ENCODE results near the gene ELFN1. TPM values are rescaled to one million over a fixed set of nuclear protein-coding genes. Genes with fewer than 3 reads are reported as not detected.
A peak's percentile ranks its signal among the peaks of the same experiment; 100 is the strongest.

Gene ELFN1
- total RNA-seq, 1 experiment from 2014 or later: 0.69 TPM

DNA sequence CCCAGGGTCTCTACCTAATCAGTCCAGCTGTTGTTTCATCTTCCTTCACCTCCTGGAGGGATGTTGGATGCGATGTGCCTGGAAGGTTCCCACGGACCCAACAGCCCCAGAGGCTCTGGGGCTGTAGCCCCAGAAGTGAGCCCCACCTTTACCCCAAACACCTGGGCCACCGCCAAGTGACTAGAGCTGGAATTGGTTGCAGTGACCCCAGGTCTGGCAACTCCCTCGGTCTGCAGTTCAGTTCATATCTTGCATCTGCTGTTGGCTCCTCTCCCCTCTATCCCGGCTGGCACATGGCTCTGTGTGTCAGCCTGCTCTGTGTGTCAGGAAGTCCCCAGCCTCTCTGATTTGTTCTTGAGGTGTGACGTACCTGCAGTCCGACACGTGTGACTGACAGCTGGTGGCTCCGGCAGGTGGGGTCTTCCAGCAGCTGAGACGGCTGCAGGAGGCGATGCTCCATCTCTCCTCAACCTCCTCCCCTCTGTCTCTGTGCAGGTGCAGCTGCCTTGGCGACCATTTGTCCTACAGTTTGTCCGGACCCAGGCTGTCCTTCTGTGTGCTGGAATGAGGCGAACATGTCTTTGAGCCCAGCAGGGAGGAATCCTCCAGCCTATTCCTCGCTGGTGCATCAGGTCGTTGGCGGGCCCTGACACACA lies 38.6 kb downstream of the ELFN1 start:
- H3K4me3 ChIP-seq (ENCODE audit: low read length): no peak overlapping the region
- BruUV-seq (replicated peaks): no TSS peak
- H3K9me2 ChIP-seq (replicated peaks; ENCODE audit: low read length): no peaks in the 10 kb centered on the region
- no peaks in the 10 kb centered on the region for H4K20me1 ChIP-seq (ENCODE audit: low read length)
- H3K4me1 ChIP-seq (ENCODE audit: insufficient read depth, low read length): no peaks in the 10 kb centered on the region; the same call in 1 of the 2 replicates
- H3K9me3 ChIP-seq (ENCODE audit: low read length): no peaks in the 10 kb centered on the region
- ChIA-PET CTCF (no interaction called here), POLR2A (ENCODE audit: unreplicated experiment) (no interaction called here)
- no peaks in the 10 kb centered on the region for H3F3A ChIP-seq (ENCODE audit: low read length, unreplicated experiment)
- DNase-seq (no peak), ATAC-seq (no peak)
- no peaks in the 10 kb centered on the region for H3K36me3 ChIP-seq (ENCODE audit: low read depth, low read length)
- no peak overlapping the region for H2AFZ ChIP-seq (ENCODE audit: low read length)
- H3K27ac ChIP-seq (ENCODE audit: low read length): no peak overlapping the region
- intact Hi-C loops (cut with micrococcal nuclease): no loop called here
- H3K9ac ChIP-seq (ENCODE audit: low read length): no peak overlapping the region
- peaks cover 5% of the 10 kb centered on the region for H3K27me3 ChIP-seq (ENCODE audit: low read length)
- TF ChIP-seq, protein P1, sequence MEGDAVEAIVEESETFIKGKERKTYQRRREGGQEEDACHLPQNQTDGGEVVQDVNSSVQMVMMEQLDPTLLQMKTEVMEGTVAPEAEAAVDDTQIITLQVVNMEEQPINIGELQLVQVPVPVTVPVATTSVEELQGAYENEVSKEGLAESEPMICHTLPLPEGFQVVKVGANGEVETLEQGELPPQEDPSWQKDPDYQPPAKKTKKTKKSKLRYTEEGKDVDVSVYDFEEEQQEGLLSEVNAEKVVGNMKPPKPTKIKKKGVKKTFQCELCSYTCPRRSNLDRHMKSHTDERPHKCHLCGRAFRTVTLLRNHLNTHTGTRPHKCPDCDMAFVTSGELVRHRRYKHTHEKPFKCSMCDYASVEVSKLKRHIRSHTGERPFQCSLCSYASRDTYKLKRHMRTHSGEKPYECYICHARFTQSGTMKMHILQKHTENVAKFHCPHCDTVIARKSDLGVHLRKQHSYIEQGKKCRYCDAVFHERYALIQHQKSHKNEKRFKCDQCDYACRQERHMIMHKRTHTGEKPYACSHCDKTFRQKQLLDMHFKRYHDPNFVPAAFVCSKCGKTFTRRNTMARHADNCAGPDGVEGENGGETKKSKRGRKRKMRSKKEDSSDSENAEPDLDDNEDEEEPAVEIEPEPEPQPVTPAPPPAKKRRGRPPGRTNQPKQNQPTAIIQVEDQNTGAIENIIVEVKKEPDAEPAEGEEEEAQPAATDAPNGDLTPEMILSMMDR (conservative IDR thresholded peaks at IDR 0.05; ENCODE audit: low read depth, low read length): no peak
- TF ChIP-seq EZH2phosphoT487 (IDR thresholded peaks at IDR 0.05; ENCODE audit: borderline replicate concordance, low read length) (no peak), EZH2 (IDR thresholded peaks at IDR 0.05; ENCODE audit: low read length, unreplicated experiment) (no peak)
- no peaks in the 10 kb centered on the region for H3K79me2 ChIP-seq (ENCODE audit: low read length)
- no peak overlapping the region for H3K4me2 ChIP-seq (ENCODE audit: low read length)

DNA sequence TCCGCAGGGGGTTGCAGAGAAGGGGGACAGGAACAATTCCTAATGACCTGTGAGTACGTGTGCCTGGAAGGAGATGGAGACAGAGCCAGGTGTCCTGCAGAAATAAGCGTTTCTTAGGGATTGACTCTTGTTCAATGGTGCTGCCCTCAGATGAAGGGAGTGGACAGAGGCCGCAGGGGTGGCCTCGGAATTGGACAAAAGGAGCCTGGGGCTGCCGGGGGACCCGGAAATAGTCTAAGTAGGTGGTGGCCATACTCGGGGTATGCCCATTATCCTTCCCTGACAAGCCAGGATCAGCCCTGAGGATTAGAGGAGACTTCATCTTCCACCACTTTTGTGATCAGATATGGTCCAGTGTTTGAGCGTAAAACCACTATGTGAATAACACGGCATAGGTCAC lies 39.2 kb downstream of the ELFN1 start:
- H3K27me3 ChIP-seq (ENCODE audit: low read length): peaks cover 5% of the 10 kb centered on the region; the same call in 1 of the 2 replicates
- no TSS peak for BruUV-seq (replicated peaks)
- H2AFZ ChIP-seq (ENCODE audit: low read length): no peak overlapping the region
- no peaks in the 10 kb centered on the region for H3F3A ChIP-seq (ENCODE audit: low read length, unreplicated experiment)
- H3K36me3 ChIP-seq (ENCODE audit: low read depth, low read length): no peaks in the 10 kb centered on the region
- H3K9ac ChIP-seq (ENCODE audit: low read length): no peak overlapping the region
- no peak overlapping the region for H3K4me2 ChIP-seq (ENCODE audit: low read length)
- no peaks in the 10 kb centered on the region for H4K20me1 ChIP-seq (ENCODE audit: low read length)
- no peaks in the 10 kb centered on the region for H3K79me2 ChIP-seq (ENCODE audit: low read length)
- ATAC-seq (no peak), DNase-seq (no peak)
- H3K4me1 ChIP-seq (ENCODE audit: insufficient read depth, low read length): peaks cover 5% of the 10 kb centered on the region; the same call in 1 of the 2 replicates
- intact Hi-C loops (cut with micrococcal nuclease): no loop called here
- H3K4me3 ChIP-seq (ENCODE audit: low read length): no peak overlapping the region
- TF ChIP-seq EZH2 (IDR thresholded peaks at IDR 0.05; ENCODE audit: low read length, unreplicated experiment) (no peak), EZH2phosphoT487 (IDR thresholded peaks at IDR 0.05; ENCODE audit: borderline replicate concordance, low read length) (no peak)
- TF ChIP-seq, protein P1 (conservative IDR thresholded peaks at IDR 0.05; ENCODE audit: low read depth, low read length): no peak
- no peak overlapping the region for H3K27ac ChIP-seq (ENCODE audit: low read length)
- no peaks in the 10 kb centered on the region for H3K9me3 ChIP-seq (ENCODE audit: low read length)
- ChIA-PET CTCF (no interaction called here), POLR2A (ENCODE audit: unreplicated experiment) (no interaction called here)
- H3K9me2 ChIP-seq (replicated peaks; ENCODE audit: low read length): no peaks in the 10 kb centered on the region

DNA sequence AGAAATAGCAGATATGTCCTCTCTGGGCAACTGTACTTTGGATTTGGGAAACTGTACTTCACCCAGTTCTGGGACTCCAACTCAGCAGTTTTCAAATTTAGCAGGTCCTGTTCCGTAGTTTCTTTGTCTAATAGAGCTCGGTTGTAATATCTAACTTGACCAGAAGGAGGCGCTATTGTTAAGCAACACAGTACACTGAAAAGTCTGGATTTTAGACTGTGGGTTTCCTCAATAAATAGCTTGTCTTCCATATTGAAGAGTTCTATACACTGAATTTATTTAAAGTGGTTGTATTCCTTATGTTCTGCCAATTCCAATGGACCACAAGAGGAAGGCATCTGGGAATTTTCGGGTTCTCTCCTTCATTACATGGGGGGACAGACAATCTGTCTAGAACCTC lies 39.8 kb downstream of the ELFN1 start:
- Histone ChIP-seq H3K4me1 (ENCODE audit: insufficient read depth, low read length) (peaks cover 5% of the 10 kb centered on the region; the same call in 1 of the 2 replicates), H2AFZ (ENCODE audit: low read length) (no peak overlapping the region), H3K4me3 (ENCODE audit: low read length) (no peak overlapping the region), H3K36me3 (ENCODE audit: low read depth, low read length) (no peaks in the 10 kb centered on the region), H3K27me3 (ENCODE audit: low read length) (peaks cover 5% of the 10 kb centered on the region; the same call in 1 of the 2 replicates), H3F3A (ENCODE audit: low read length, unreplicated experiment) (no peaks in the 10 kb centered on the region), H3K9ac (ENCODE audit: low read length) (no peak overlapping the region), H3K9me3 (ENCODE audit: low read length) (no peaks in the 10 kb centered on the region), H4K20me1 (ENCODE audit: low read length) (no peaks in the 10 kb centered on the region), H3K27ac (ENCODE audit: low read length) (no peak overlapping the region), H3K79me2 (ENCODE audit: low read length) (no peaks in the 10 kb centered on the region), H3K9me2 (replicated peaks; ENCODE audit: low read length) (no peaks in the 10 kb centered on the region), H3K4me2 (ENCODE audit: low read length) (no peak overlapping the region)
- TF ChIP-seq, protein P1 (conservative IDR thresholded peaks at IDR 0.05; ENCODE audit: low read depth, low read length): peak; percentile 70
- TF ChIP-seq EZH2 (IDR thresholded peaks at IDR 0.05; ENCODE audit: low read length, unreplicated experiment): no peak
- no TSS peak for BruUV-seq (replicated peaks)
- intact Hi-C loops (cut with micrococcal nuclease): no loop called here
- no peak for ATAC-seq
- CTCF ChIA-PET: no interaction called here
- peak; percentile 35 for DNase-seq
- POLR2A ChIA-PET (ENCODE audit: unreplicated experiment): no interaction called here
